ENCODE measurements around the gene EHF. TPM values are rescaled to one million over a fixed set of nuclear protein-coding genes. Genes with fewer than 3 reads are reported as not detected.

The EHF gene
- total and polyA plus RNA-seq, 9 of the 15 experiments (the other 6 are each of a cell fraction or from before 2014, with no cell fraction given) = 0.04 to 0.54 (median 0.37) TPM

GRCh38 chr11:34609850-34610249, 11.0 kb upstream of the EHF start (continued):
- TF ChIP-seq JUND (IDR thresholded peaks at IDR 0.05; ENCODE audit: borderline replicate concordance, low read depth, low read length) (peak; percentile 84), JUND (tag; IDR thresholded peaks at IDR 0.05; ENCODE audit: borderline replicate concordance, low read depth, low read length) (peak; percentile 72; the same call in 2 of the 3 replicates), ERF (CRISPR knock-in tag; IDR thresholded peaks at IDR 0.05) (0 out of 2 replicates have a peak, but pooled peaks have one; percentile 24), SRSF9 (IDR thresholded peaks at IDR 0.05; ENCODE audit: borderline replicate concordance, low read depth, low read length) (no peak), CXXC5 (CRISPR knock-in tag; IDR thresholded peaks at IDR 0.05) (0 out of 2 replicates have a peak, but pooled peaks have one; percentile 18), TRIM28 (IDR thresholded peaks at IDR 0.05) (no peak), ZNF431 (CRISPR knock-in tag; IDR thresholded peaks at IDR 0.05) (no peak), GATAD2B (IDR thresholded peaks at IDR 0.05; ENCODE audit: borderline replicate concordance) (no peak), ZNF224 (CRISPR knock-in tag; IDR thresholded peaks at IDR 0.05) (no peak), MITF (IDR thresholded peaks at IDR 0.05) (no peak), SMAD2 (IDR thresholded peaks at IDR 0.05; ENCODE audit: low read depth, low read length) (no peak), TGIF2 (CRISPR knock-in tag; IDR thresholded peaks at IDR 0.05) (no peak), BCOR (IDR thresholded peaks at IDR 0.05) (no peak), RUNX1 (IDR thresholded peaks at IDR 0.05; ENCODE audit: low read depth) (no peak), RBFOX2 (IDR thresholded peaks at IDR 0.05; ENCODE audit: low read depth, low read length) (no peak), EGR1 (conservative IDR thresholded peaks at IDR 0.05) (peak; percentile 92), HMG20A (CRISPR knock-in tag; conservative IDR thresholded peaks at IDR 0.05) (no peak), SP2 (IDR thresholded peaks at IDR 0.05; ENCODE audit: extremely low read depth, low read depth, low read length, poor library complexity, severe bottlenecking) (no peak), ZNF830 (CRISPR knock-in tag; IDR thresholded peaks at IDR 0.05) (no peak), ZNF384 (IDR thresholded peaks at IDR 0.05; ENCODE audit: low read depth, low read length) (no peak), SMARCE1 (IDR thresholded peaks at IDR 0.05) (no peak; the same call in 1 of the 2 replicates), POU5F1 (IDR thresholded peaks at IDR 0.05; ENCODE audit: borderline replicate concordance, low read depth, low read length, partially characterized antibody) (no peak), NFRKB (IDR thresholded peaks at IDR 0.05; ENCODE audit: low read depth) (no peak), CEBPG (CRISPR knock-in tag; IDR thresholded peaks at IDR 0.05) (no peak), CEBPG (tag; conservative IDR thresholded peaks at IDR 0.05 in 1 of 2, IDR thresholded peaks at IDR 0.05 in 1 of 2) (no peak), JUNB (CRISPR knock-in tag; conservative IDR thresholded peaks at IDR 0.05) (no peak), GABPA (tag; conservative IDR thresholded peaks at IDR 0.05; ENCODE audit: low read depth) (no peak), THRAP3 (IDR thresholded peaks at IDR 0.05; ENCODE audit: borderline replicate concordance) (no peak), ZNF277 (CRISPR knock-in tag; IDR thresholded peaks at IDR 0.05; ENCODE audit: borderline replicate concordance) (no peak), YY1 (IDR thresholded peaks at IDR 0.05; ENCODE audit: borderline replicate concordance in 1 of 3, control insufficient read depth in 1 of 3, extremely low read depth in 1 of 3, insufficient read depth in 3 of 3, insufficient read length in 1 of 3, insufficient replicate concordance in 2 of 3, low read depth in 1 of 3, low read length in 2 of 3) (peak in 1 of 3 experiments; percentile 5)

Measured in K562 (cell line).